HepG2 (cell line): ENCODE results near the gene PPP1R3A. TPM values are rescaled to one million over a fixed set of nuclear protein-coding genes. Genes with fewer than 3 reads are reported as not detected.

Experiments
- ATAC-seq: fragments of 200-7000 bp; cut with Tn5 transposase; 3 replicates; pipeline ENCODE4 v1.9.1; 2020; ENCODE audit warnings: mild to moderate bottlenecking, moderate library complexity
- BruUV-seq: library from RNA; stranded (reverse); fragments of 400-500 nt; replicated peaks from 2 replicates; lab custom pipeline; 2021; lab: Mats Ljungman, UMichigan
- CTCF ChIA-PET: fragments of 300-600 bp; formaldehyde crosslinking; extraction: SDS; loops from one replicate; lab custom pipeline; 2021; ENCODE audit warnings: low total read pairs, inconsistent platforms, low intra/inter-chr PET ratio; lab: Yijun Ruan, JAX
- POLR2A ChIA-PET: fragments of 350-600 bp; sonication (Branson Sonifier 250); formaldehyde crosslinking; loops from one replicate; lab custom pipeline; 2020; ENCODE audit warnings: antibody characterized with exemption, inconsistent platforms; lab: Yijun Ruan, JAX
- DNase-seq: peaks from one replicate; pipeline ENCODE4 v3.0.0-alpha.2; 2015; ENCODE audit warnings: low spot score
- FAIRE-seq: peaks from 3 replicates; lab custom pipeline; 2011; peaks lifted over from hg19 to GRCh38; lab: Jason Lieb, UNC
- H2AFZ ChIP-seq: one replicate; pipeline ENCODE4 v1.6.1; 2011; ENCODE audit warnings: low read length, inconsistent platforms
- H3K27ac ChIP-seq: fragments of 300-600 bp; 3 replicates; pipeline ENCODE4 v1.8.0; 2011; ENCODE audit warnings: mixed run types, mild to moderate bottlenecking, mixed read lengths, low read length, inconsistent platforms; ENCODE audit not compliant: insufficient read depth; ENCODE audit errors: extremely low read length
- H3K27me3 ChIP-seq, 2 experiments: fragments of 200-600 bp in 1 of 2; 2 replicates in 1 of 2; 3 replicates in 1 of 2; pipeline versions ENCODE4 v1.6.0 to v1.8.0; 2011; ENCODE audit warnings: low read length in 2 of 2, mild to moderate bottlenecking in 2 of 2, moderate library complexity in 2 of 2, inconsistent platforms in 1 of 2; ENCODE audit not compliant: insufficient read depth in 2 of 2, control insufficient read depth in 1 of 2
- H3K36me3 ChIP-seq, 2 experiments: fragments of 200-600 bp in 1 of 2; replicated peaks in 1 of 2; 2 replicates in 1 of 2; 3 replicates in 1 of 2; pipeline versions ENCODE4 v1.5.1 to v1.8.0; 2011; ENCODE audit warnings: low read length in 2 of 2, inconsistent platforms in 1 of 2; ENCODE audit not compliant: insufficient read depth in 2 of 2, control insufficient read depth in 1 of 2
- H3K4me1 ChIP-seq: 2 replicates; pipeline ENCODE4 v1.5.1; 2012; ENCODE audit warnings: low read length, inconsistent platforms; ENCODE audit not compliant: insufficient read depth
- H3K4me2 ChIP-seq: 2 replicates; pipeline ENCODE4 v1.6.0; 2011; ENCODE audit warnings: low read depth, low read length, inconsistent platforms
- H3K4me3 ChIP-seq, 3 experiments: fragments of 200-600 bp in 1 of 3; sonication (generic), shearing (Covaris generic) in 1 of 3; replicated peaks in 1 of 3; 2 replicates each; pipeline ENCODE4 v1.5.1; 2011 to 2016; ENCODE audit warnings: low read length in 3 of 3, inconsistent platforms in 2 of 3, low read depth in 2 of 3, mild to moderate bottlenecking in 2 of 3, control low read depth in 1 of 3, mixed read lengths in 1 of 3; ENCODE audit not compliant: insufficient read depth in 1 of 3
- H3K79me2 ChIP-seq: one replicate; pipeline ENCODE4 v1.6.1; 2011; ENCODE audit warnings: low read length, inconsistent platforms; ENCODE audit not compliant: insufficient read depth
- H3K9ac ChIP-seq: 2 replicates; pipeline ENCODE4 v1.6.0; 2011; ENCODE audit warnings: mild to moderate bottlenecking, low read depth, low read length, inconsistent platforms; ENCODE audit not compliant: insufficient read depth
- H3K9me3 ChIP-seq: 2 replicates; pipeline ENCODE4 v1.5.1; 2012; ENCODE audit warnings: mild to moderate bottlenecking, low read length
- H4K20me1 ChIP-seq: 2 replicates; pipeline ENCODE4 v1.6.0; 2011; ENCODE audit warnings: inconsistent platforms, mild to moderate bottlenecking, low read length, moderate library complexity; ENCODE audit not compliant: insufficient read depth
- ATF7 ChIP-seq, 2 experiments: fragments of 450-650 bp in 1 of 2; sonication (generic) in 1 of 2; formaldehyde crosslinking in 1 of 2; IDR thresholded peaks; 2 replicates each; pipeline versions ENCODE4 v1.4.0 to v1.6.1; 2016 to 2020; ENCODE audit warnings: antibody characterized with exemption in 1 of 2, mild to moderate bottlenecking in 1 of 2, missing genetic modification reagents in 1 of 2
- CC2D1A ChIP-seq: sonication (generic); formaldehyde crosslinking; IDR thresholded peaks from 2 replicates; pipeline ENCODE4 v1.8.1; 2023; ENCODE audit warnings: mild to moderate bottlenecking, missing genetic modification reagents
- CREB1 ChIP-seq, 2 experiments: fragments of 450-650 bp in 1 of 2; IDR thresholded peaks; 2 replicates each; pipeline ENCODE4 v1.6.1; 2016 to 2017; ENCODE audit warnings: control low read depth in 1 of 2, mild to moderate bottlenecking in 1 of 2, missing compliant biosample characterization in 1 of 2, missing genetic modification characterization in 1 of 2
- GRHL1 ChIP-seq: sonication (generic); formaldehyde crosslinking; conservative IDR thresholded peaks from 2 replicates; pipeline ENCODE4 v1.8.0; 2022; ENCODE audit warnings: missing genetic modification reagents
- HMGA1 ChIP-seq: sonication (generic); formaldehyde crosslinking; conservative IDR thresholded peaks from 2 replicates; pipeline ENCODE4 v1.4.0; 2020; ENCODE audit warnings: missing genetic modification reagents
- MBNL3 ChIP-seq: fragments of 250-450 bp; sonication (Bioruptor Pico); conservative IDR thresholded peaks from 2 replicates; pipeline ENCODE4 v1.8.0; 2022; ENCODE audit warnings: mild to moderate bottlenecking, inconsistent platforms
- MYNN ChIP-seq: sonication (generic); formaldehyde crosslinking; IDR thresholded peaks from 2 replicates; pipeline ENCODE4 v1.4.0; 2020; ENCODE audit warnings: mild to moderate bottlenecking, low read depth, missing genetic modification reagents
- PCBP2 ChIP-seq: fragments of 200-400 bp; formaldehyde crosslinking; optimal IDR thresholded peaks from 2 replicates; pipeline ENCODE3; 2018; ENCODE audit warnings: low read length, low read depth; ENCODE audit not compliant: poor library complexity, severe bottlenecking
- POLR2A ChIP-seq, 2 experiments: IDR thresholded peaks; 2 replicates each; pipeline ENCODE4 v1.6.1; 2011; ENCODE audit warnings: low read depth in 2 of 2, low read length in 2 of 2, mild to moderate bottlenecking in 1 of 2, moderate library complexity in 1 of 2; ENCODE audit not compliant: insufficient read depth in 1 of 2
- POLR2G ChIP-seq: fragments of 200-400 bp; formaldehyde crosslinking; IDR thresholded peaks from 2 replicates; pipeline ENCODE4 v1.6.1; 2018; ENCODE audit warnings: mild to moderate bottlenecking, low read depth, low read length, moderate library complexity
- RARA ChIP-seq: IDR thresholded peaks from 2 replicates; pipeline ENCODE4 v1.6.1; 2016; ENCODE audit warnings: missing genetic modification reagents, missing compliant biosample characterization
- REL ChIP-seq: sonication (generic); formaldehyde crosslinking; conservative IDR thresholded peaks from 2 replicates; pipeline ENCODE4 v1.8.0; 2022; ENCODE audit warnings: mild to moderate bottlenecking, missing genetic modification reagents, moderate library complexity
- SIN3A ChIP-seq: IDR thresholded peaks from 2 replicates; pipeline ENCODE4 v1.6.1; 2011; ENCODE audit warnings: low read depth, mild to moderate bottlenecking, control low read depth, low read length, borderline replicate concordance
- ZNF264 ChIP-seq: sonication (generic); formaldehyde crosslinking; IDR thresholded peaks from 2 replicates; pipeline ENCODE4 v1.4.0; 2020; ENCODE audit warnings: missing genetic modification reagents
- ZNF337 ChIP-seq: sonication (generic); formaldehyde crosslinking; IDR thresholded peaks from 2 replicates; pipeline ENCODE4 v1.5.1; 2020; ENCODE audit warnings: missing genetic modification reagents, low read depth, mild to moderate bottlenecking, borderline replicate concordance
- ZNF644 ChIP-seq: IDR thresholded peaks from 2 replicates; pipeline ENCODE4 v1.6.1; 2016; ENCODE audit warnings: low read depth
- ZSCAN5A ChIP-seq: sonication (generic); formaldehyde crosslinking; IDR thresholded peaks from 2 replicates; pipeline ENCODE4 v1.8.0; 2022; ENCODE audit warnings: mild to moderate bottlenecking, missing genetic modification reagents, borderline replicate concordance
- WGBS: methylation state at CpG from one replicate; pipeline ENCODE4 v1.1.6; 2017; ENCODE audit warnings: low lambda C conversion rate; 5-methylcytosine and 5-hydroxymethylcytosine counted together
- in situ Hi-C: cut with HindIII; loops from 2 replicates; pipeline ENCODE4 v1.10.0; 2017; ENCODE audit warnings: low pct_unique_long_range_greater_than_20kb; ENCODE audit not compliant: extremely low pct_ligation_motif_present
- intact Hi-C: fragments of 100-400 bp; cut with micrococcal nuclease; formaldehyde crosslinking; loops from one replicate; pipeline ENCODE4 v1.10.0; 2022; ENCODE audit not compliant: unreplicated experiment
- polyA plus RNA-seq, 8 experiments: library from polyadenylated mRNA; depleted of rRNA in 3 of 8; stranded (reverse) in 7 of 8; unstranded in 1 of 8; fragments of >200 nt; fragmentation: Illumina TruSeq in 4 of 8; extraction: Trizol in 4 of 8; gene quantifications; 2 replicates each; pipeline versions ENCODE4 v1.2.1 to v1.2.3, GENCODE V29; 2011 to 2016; ENCODE audit warnings: low read depth in 4 of 8, missing spikeins in 1 of 8, mixed read lengths in 1 of 8; ENCODE audit not compliant: insufficient read depth in 1 of 8
- total RNA-seq, 5 experiments: library from RNA; depleted of rRNA; stranded (reverse); fragments of >200 nt; fragmentation: Illumina TruSeq; extraction: Trizol; gene quantifications; 2 replicates each; pipeline ENCODE4 v1.2.3, GENCODE V29; 2016; ENCODE audit warnings: low read depth in 1 of 5

The PPP1R3A gene
- total and polyA plus RNA-seq, 2 of the 13 experiments (the other 11 are each of a cell fraction or from before 2014, with no cell fraction given), result not detected

- Histone ChIP-seq H3K4me3 (no peak overlapping the region), H3K79me2 (no peaks in the 10 kb centered on the region), H3K4me1 (no peaks in the 10 kb centered on the region), H3K36me3 (no peaks in the 10 kb centered on the region), H2AFZ (no peak overlapping the region), H3K27ac (no peak overlapping the region), H4K20me1 (no peaks in the 10 kb centered on the region), H3K9me3 (no peaks in the 10 kb centered on the region), H3K4me2 (no peak overlapping the region), H3K27me3 (no peaks in the 10 kb centered on the region), H3K9ac (no peak overlapping the region)
- ATAC-seq, result no peak
- in situ Hi-C loops, result no loop called here
- DNase-seq, result no peak
- TF ChIP-seq POLR2A (IDR thresholded peaks at IDR 0.05; ENCODE audit: insufficient read depth in 1 of 2, low read depth in 2 of 2, low read length in 2 of 2), result no peak
- peak; percentile 53 for TF ChIP-seq ATF7 (IDR thresholded peaks at IDR 0.05)
- TF ChIP-seq ATF7 (CRISPR knock-in tag; IDR thresholded peaks at IDR 0.05), result no peak
- TF ChIP-seq CREB1 (IDR thresholded peaks at IDR 0.05), result peak; percentile 36; the same call in 1 of the 2 replicates
- TF ChIP-seq CREB1 (CRISPR knock-in tag; IDR thresholded peaks at IDR 0.05), result no peak
- FAIRE-seq, result no peak
- CTCF ChIA-PET, result no interaction called here
- WGBS, result 2% methylated on average over 2 of the region's 2 CpGs
- intact Hi-C loops, result no loop called here
- POLR2A ChIA-PET, result no interaction called here
- no TSS peak for BruUV-seq
Measured at GRCh38 chr7:113873554-113874151, 45.2 kb downstream of the PPP1R3A start.

GRCh38 chr7:113872981-113873380 lies 45.8 kb downstream of the PPP1R3A start:
- DNase-seq (no peak), FAIRE-seq (no peak), ATAC-seq (no peak)
- no peak overlapping the region for H3K9ac ChIP-seq
- no peak overlapping the region for H3K27ac ChIP-seq
- no peaks in the 10 kb centered on the region for H3K27me3 ChIP-seq
- no TSS peak for BruUV-seq
- H3K36me3 ChIP-seq, result no peaks in the 10 kb centered on the region
- H3K4me1 ChIP-seq, result no peaks in the 10 kb centered on the region
- no peak overlapping the region for H3K4me2 ChIP-seq
- H3K9me3 ChIP-seq, result no peaks in the 10 kb centered on the region
- in situ Hi-C loops, result no loop called here
- CTCF ChIA-PET, result no interaction called here
- H3K4me3 ChIP-seq, result no peak overlapping the region
- H3K79me2 ChIP-seq, result no peaks in the 10 kb centered on the region
- H4K20me1 ChIP-seq, result no peaks in the 10 kb centered on the region
- no peak overlapping the region for H2AFZ ChIP-seq
- POLR2A ChIA-PET, result no interaction called here
- intact Hi-C loops, result no loop called here
- WGBS, result 47% methylated on average over 1 of the region's 1 CpG
- no peak for TF ChIP-seq ZNF264 (CRISPR knock-in tag)
- TF ChIP-seq SIN3A, result no peak
- no peak for TF ChIP-seq ZNF644 (CRISPR knock-in tag)
- TF ChIP-seq MYNN, result no peak
- TF ChIP-seq GRHL1 (CRISPR knock-in tag), result no peak
- no peak for TF ChIP-seq POLR2G
- TF ChIP-seq PCBP2, result no peak
- TF ChIP-seq ZNF337, result no peak
- TF ChIP-seq REL (CRISPR knock-in tag), result no peak
- TF ChIP-seq CC2D1A, result no peak
- no peak for TF ChIP-seq MBNL3
- TF ChIP-seq RARA (CRISPR knock-in tag), result no peak
- TF ChIP-seq HMGA1 (CRISPR knock-in tag), result no peak
- TF ChIP-seq ZSCAN5A (CRISPR knock-in tag), result no peak
